RCC 7860 (cell line): ENCODE measurements around the gene ANKRD27.
A peak's percentile ranks its signal among the peaks of the same experiment; 100 is the strongest.
"Not testable (repeated sequence)": the region's sequence is repeated elsewhere in the genome, so short reads cannot be mapped to it uniquely, and the experiment has no call there.

Source experiments
- DNase-seq: peaks from one replicate; pipeline ENCODE4 v3.0.0-alpha.2; 2015; ENCODE audit warnings: low spot score
- FAIRE-seq: peaks from 2 replicates; lab custom pipeline; 2012; peaks lifted over from hg19 to GRCh38; lab: Jason Lieb, UNC

The ANKRD27 gene

DNA sequence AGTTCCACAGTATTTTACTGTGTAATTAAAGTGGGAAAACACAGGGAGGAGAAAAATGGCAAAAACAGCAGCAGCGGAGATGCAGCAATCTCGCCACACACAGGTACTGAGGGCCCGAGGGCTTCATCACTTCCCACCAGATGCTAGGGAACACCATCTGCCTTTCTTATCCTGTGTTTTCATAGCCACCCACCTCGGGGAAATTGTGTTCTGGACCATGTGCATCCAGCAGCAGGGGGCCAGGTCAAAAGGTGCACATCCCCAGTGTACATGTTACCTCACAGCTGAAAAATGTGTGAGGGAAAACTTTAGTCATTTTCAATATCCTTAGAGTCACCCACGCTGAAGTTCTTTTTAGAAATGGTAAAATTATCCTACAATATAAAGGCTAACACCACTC, 63.8 kb downstream of the ANKRD27 start:
- FAIRE-seq: no peak

GRCh38 chr19:32607479-32607878, 67.5 kb downstream of the ANKRD27 start:
- FAIRE-seq (no peak), DNase-seq (no peak)

More for the DNA sequence above, 63.8 kb downstream of the ANKRD27 start:
- no peak for DNase-seq

DNA sequence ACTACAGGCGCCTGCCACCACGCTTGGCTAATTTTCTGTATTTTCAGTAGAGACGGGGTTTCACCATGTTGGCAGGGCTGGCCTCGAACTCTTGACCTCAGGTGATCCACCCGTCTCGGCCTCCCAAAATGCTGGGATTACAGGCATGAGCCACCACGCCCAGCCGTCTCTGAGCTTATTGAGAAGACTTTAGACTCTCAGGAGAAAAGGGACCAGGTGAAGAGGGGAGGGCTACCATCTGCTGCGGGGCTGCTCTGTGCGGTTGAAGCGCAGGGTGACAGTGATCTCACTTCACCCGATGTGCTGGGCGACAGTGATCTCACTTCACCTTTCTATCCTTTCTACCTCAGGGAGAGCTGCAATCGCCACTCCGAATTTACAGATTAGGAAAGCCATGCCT, 68.7 kb downstream of the ANKRD27 start:
- DNase-seq: no peak
- FAIRE-seq: no peak

DNA sequence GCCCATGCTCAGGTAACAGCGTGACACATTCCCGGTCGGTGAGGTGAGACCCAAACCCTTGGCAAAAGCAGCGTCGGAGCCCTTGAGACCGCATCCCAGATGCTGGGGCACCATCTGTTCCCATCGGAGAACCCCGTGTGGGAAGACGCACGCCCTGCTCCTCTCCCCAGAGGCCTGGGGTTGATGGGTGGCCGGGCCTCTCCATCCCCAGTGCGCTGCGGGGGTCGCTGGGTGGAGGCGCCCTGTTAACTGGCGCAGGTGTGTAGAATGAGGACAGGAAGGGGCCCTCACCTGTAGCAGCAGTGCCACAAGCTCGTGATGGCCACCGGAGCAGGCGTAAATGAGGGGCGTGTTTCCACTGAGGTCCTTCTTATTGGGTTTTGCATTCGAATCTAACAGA, 69.4 kb downstream of the ANKRD27 start:
- DNase-seq (no peak), FAIRE-seq (no peak)

- FAIRE-seq (no peak), DNase-seq (no peak)
Measured at GRCh38 chr19:32603961-32604360, 71.0 kb downstream of the ANKRD27 start.

- DNase-seq: peak; percentile 24
- peak; percentile 40 for FAIRE-seq
Measured at GRCh38 chr19:32599736-32600157, 75.2 kb downstream of the ANKRD27 start.

GRCh38 chr19:32599258-32599657, 75.7 kb downstream of the ANKRD27 start:
- FAIRE-seq: no peak
- no peak for DNase-seq

GRCh38 chr19:32598022-32598421, 77.0 kb downstream of the ANKRD27 start:
- FAIRE-seq: no peak
- no peak for DNase-seq

DNA sequence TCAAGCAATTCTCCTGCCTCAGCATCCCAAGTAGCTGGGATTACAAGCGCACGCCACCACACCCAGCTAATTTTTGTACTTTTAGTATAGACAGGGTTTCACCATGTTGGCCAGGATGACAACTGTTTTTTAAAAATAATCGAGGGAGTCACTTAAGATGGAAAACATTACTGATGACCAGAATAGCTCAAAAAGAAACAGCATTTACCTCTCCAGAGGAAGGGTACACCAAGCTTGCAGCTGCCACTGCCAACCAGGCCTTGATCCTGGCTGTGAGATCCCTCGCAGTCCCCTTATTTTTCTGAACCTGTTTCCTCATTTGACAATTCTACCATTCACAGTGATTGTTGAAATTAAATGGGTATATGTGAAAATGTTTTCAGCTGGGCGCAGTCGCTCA, 79.5 kb downstream of the ANKRD27 start:
- no peak for FAIRE-seq
- no peak for DNase-seq

DNA sequence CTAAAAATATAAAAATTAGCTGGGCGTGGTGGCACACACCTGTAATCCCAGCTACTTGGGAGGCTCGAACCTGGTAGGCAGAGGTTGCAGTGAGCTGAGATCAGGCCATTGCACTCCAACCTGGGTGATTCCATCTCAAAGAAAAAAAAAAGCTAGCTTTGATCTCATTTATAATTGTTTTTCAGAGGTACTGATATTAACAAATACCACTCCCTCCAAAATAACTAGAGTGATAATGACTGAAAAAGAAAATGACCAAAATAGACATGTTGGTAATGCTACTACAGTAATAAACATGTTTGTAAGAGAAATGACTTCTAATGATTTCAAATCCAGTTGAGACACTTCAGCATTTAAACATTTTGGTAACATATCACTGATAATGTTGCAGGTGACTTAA, 81.0 kb downstream of the ANKRD27 start:
- FAIRE-seq: no peak
- DNase-seq: no peak

- not testable (repeated sequence) for FAIRE-seq, DNase-seq
Measured at GRCh38 chr19:32587747-32588504, 87.1 kb downstream of the ANKRD27 start.

- FAIRE-seq: no peak
Measured at GRCh38 chr19:32581705-32582179, 93.2 kb downstream of the ANKRD27 start.

DNA sequence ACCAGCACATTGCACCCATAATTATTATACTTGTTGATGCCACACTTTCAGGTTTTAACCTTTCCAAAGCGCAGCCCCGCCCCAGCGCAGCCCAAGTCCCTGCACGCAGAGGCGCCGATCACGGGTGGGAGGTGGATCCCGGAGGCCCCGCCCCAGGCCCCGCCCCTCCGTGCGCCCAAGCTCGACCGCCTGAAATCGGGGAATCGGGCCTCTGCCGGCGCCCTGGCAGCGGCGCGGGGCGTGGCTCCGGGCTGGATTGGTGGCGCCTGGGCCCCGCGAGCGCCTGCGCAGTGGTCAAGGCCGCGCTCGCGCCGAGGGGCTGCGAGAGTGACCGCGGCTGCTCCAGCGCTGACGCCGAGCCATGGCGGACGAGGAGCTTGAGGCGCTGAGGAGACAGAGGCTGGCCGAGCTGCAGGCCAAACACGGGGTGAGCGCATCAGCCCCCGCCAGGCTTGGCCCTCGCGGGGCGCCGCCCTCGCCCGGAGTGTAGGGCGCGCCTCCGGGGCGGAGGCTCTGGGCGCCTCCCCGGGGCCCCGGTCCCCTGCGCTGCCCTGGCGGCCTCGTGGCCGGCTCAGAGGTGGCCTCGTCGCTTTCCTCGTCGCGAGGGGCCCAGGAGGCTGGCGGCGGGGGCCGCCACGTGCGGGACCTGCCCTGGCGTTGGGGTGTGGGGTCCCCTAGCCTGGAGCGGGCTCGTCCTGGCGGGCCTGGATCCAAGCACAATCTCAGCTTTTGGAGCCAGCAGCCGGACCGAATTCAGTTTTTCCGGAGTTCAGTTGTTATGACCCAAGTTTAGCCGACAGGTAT, 93.9 kb downstream of the ANKRD27 start, which contains the start of gene PDCD5:
PDCD5 (plus strand) TSS at position 290 of the 804 bp plus-strand sequence; CDS start at position 362, 72 bp downstream.
- FAIRE-seq: no peak

More at GRCh38 chr19:32581705-32582179, 93.2 kb downstream of the ANKRD27 start:
- DNase-seq: no peak

DNA sequence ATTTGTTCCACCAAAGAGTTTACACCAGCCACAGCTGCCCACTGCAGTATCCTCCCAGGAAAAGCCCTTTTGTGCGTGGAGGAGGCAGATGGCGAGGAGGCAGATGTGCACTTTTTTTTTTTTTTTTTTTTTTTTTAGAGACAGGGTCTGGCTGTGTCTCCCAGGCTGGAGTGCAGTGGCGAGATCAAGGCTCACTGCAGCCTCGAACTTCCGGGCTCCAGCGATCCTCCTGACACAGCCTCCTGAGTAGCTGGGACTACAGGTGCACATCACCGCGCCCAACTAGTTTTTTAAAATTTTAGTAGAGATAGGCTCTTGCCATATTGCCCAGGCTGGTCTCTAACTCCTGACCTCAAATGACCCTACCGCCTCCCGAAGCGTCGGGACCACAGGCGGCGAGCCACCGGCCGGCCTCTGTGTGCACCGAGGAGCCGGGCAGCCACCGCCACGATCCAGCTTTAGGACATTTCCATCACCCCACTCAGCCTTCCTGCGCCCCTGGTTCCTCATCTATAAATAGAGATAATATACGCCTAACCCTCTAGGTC, 94.6 kb downstream of the ANKRD27 start:
- no peak for DNase-seq
- no peak for FAIRE-seq

More for the DNA sequence above, 93.9 kb downstream of the ANKRD27 start, which contains the start of gene PDCD5:
- DNase-seq: peak; percentile 76

- DNase-seq: no peak
Measured at GRCh38 chr19:32576790-32577189, 98.2 kb downstream of the ANKRD27 start.

DNA sequence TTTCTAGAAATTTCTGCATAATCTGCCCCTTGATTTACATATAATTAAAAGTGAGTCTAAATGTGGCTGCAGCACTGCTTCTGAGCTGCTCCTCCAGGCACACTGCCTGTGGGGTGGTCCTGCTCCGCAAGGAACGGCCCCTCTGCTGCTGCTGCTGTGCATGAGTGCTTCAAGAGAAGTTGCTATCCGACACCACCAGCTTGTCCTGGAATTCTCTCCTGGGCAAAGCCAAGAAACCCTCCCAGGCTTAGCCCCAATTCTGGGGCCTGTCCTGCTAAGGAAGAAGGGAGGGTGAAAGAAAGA, 101.5 kb downstream of the ANKRD27 start:
- no peak for FAIRE-seq
- DNase-seq: no peak

More at GRCh38 chr19:32576790-32577189, 98.2 kb downstream of the ANKRD27 start:
- FAIRE-seq: no peak

DNA sequence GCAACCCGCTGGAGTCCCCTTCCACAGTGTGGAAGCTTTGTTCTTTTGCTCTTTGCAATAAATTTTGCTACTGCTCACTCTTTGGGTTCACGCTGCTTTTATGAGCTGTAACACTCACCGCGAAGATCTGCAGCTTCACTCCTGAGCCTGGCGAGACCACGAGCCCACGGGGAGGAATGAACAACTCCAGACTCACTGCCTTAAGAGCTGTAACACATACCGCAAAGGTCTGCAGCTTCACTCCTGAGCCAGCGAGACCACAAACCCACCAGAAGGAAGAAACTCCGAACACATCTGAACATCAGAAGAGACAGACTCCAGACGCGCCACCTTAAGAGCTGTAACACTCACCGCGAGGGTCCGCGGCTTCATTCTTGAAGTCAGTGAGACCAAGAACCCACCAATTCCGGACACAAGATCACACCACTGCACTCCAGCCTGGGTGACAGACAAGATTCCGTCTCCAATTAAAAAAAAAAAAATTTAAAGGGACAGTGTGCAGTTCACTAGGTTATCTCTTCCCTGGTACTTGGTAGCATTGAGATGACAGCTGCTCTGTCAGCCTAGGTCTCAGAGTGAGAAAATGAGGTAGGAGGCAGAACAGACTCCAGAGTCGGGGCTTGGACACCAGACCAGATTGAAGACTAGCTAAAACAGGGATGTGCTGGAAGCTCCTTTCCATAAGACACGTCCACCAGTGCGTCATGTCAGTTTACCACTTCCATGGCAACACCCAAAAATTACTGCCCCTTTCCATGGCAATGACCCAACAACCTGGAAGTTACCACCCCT, 102.1 kb downstream of the ANKRD27 start:
- not testable (repeated sequence) for FAIRE-seq, DNase-seq

DNA sequence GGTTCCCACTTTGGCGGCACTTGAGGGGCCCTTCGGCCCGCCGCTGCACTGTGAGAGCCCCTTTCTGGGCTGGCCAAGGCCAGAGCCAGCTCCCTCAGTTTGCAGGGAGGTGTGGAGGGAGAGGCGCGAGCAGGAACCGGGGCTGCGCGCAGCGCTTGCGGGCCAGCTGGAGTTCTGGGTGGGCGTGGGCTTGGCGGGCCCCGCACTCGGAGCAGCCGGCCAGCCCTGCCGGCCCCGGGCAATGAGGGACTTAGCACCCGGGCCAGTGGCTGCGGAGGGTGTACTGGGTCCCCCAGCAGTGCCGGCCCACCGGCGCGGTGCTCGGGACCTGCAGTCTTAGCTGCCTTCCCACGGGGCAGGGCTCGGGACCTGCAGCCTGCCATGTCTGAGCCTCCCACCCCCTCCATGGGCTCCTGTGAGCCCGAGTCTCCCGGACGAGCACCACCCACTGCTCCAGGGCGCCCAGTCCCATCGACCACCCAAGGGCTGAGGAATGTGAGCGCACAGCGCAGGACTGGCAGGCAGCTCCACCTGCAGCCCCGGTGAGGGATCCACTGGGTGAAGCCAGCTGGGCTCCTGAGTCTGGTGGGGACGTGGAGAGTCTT, 103.4 kb downstream of the ANKRD27 start:
- not testable (repeated sequence) for FAIRE-seq

GRCh38 chr19:32570081-32570785, 104.7 kb downstream of the ANKRD27 start:
- no peak for FAIRE-seq

More for the DNA sequence above, 103.4 kb downstream of the ANKRD27 start:
- not testable (repeated sequence) for DNase-seq

More at GRCh38 chr19:32570081-32570785, 104.7 kb downstream of the ANKRD27 start:
- no peak for DNase-seq
